Measurements from ENCODE around the gene SCUBE1. TPM values are rescaled to one million over a fixed set of nuclear protein-coding genes. Genes with fewer than 3 reads are reported as not detected.

The SCUBE1 gene
- total RNA-seq, 2 experiments from 2014 or later: not detected

DNA sequence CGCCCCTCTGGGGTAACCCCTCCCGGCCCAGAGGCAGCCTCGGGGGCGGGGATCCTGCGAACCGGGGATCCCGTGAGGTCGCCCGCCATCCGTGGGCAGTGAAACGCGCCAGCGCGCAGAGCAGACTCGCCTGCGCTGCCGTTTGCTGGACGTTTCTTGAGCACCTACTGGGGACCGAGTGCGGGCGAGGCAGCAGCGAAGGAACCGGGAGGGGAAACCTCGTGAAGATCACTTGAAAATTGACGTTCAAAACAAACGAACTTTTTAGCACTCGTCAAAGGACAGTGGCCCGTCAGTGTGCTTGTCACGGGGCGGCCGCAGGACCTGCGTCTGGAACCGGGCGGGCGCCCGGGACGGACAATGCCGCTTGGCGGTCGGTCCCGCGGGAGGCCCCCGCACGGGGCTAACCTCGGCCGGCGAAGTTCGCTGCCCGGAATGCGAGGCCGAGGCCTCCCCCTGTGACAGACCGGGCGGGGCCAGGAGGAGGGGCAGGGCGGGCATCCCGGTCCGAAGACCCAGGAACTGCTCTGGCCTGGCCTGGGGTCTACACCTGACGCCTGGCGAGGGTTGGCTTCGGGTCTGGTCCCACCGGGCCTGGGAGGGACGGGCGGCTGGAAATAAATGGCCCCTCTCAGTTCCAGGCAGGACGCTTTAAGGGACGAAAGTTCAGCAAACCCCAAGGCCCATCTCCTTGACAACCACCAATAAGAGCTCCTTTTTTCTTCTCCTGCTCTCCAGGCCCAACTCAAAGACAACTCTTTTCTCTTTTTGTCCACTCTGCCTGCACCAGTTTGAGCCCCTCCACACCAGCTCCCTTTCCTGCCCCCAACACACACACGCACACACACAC is 723 bp upstream of the SCUBE1 start:
- POLR2A ChIA-PET: no interaction called here

DNA sequence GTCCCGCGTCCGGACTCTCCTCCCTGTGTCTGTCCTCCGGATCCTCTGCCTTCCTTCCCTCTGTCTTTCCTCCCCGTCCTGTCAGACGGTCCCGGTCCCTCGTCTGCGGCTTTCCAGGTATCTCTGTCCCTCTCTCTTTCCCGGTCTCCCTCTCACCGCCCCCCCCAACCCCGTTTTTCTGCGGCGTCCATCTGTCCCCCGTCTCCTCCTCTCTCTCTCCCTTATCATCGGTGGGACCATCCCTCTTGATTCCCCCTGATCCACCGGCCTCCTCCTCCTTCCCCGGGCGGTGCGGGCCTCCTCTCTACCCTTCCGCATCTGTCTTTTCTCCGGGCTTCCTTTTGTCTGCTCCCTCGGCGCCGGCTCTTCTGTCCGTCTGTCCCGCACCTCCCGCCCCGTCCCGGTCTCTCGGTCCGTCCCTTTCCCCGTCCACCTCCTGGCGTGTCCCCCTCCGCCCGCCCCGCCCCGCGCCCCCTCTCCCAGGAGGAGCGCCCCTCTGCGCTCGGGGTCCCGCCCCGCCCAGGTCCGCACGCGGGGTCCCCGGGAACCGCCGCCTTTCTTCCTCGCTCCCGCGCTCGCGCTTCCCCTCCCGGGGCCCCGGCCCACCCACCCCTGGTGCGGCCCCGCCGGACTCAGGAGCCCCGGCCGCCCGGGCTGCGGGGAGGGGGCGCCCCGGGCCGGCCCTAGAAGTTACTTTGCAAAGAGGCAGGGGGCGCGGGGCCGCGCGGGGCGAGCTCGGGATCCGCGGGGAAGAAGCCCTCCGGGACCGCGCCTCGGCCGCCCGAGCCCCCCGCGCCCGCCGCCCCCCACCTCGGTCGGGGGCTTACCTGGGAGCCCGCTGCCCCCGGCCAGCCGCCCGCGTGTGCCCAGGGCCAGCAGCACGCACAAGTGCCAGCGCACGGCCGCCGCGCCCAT is 568 bp downstream of the SCUBE1 start:
- H3K79me2 ChIP-seq (ENCODE audit: insufficient read depth, low read depth, low read length): no peaks in the 10 kb centered on the region
- TF ChIP-seq, protein P1, sequence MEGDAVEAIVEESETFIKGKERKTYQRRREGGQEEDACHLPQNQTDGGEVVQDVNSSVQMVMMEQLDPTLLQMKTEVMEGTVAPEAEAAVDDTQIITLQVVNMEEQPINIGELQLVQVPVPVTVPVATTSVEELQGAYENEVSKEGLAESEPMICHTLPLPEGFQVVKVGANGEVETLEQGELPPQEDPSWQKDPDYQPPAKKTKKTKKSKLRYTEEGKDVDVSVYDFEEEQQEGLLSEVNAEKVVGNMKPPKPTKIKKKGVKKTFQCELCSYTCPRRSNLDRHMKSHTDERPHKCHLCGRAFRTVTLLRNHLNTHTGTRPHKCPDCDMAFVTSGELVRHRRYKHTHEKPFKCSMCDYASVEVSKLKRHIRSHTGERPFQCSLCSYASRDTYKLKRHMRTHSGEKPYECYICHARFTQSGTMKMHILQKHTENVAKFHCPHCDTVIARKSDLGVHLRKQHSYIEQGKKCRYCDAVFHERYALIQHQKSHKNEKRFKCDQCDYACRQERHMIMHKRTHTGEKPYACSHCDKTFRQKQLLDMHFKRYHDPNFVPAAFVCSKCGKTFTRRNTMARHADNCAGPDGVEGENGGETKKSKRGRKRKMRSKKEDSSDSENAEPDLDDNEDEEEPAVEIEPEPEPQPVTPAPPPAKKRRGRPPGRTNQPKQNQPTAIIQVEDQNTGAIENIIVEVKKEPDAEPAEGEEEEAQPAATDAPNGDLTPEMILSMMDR (conservative IDR thresholded peaks at IDR 0.05; ENCODE audit: low read length): no peak
- no peak for TF ChIP-seq EZH2phosphoT487 (IDR thresholded peaks at IDR 0.05; ENCODE audit: borderline replicate concordance, low read depth, low read length)
- H3K4me1 ChIP-seq (ENCODE audit: insufficient read depth, low read length, poor library complexity, severe bottlenecking): no peaks in the 10 kb centered on the region
- intact Hi-C loops (cut with micrococcal nuclease; ENCODE audit: unreplicated experiment): no loop called here
- no peak for DNase-seq (ENCODE audit: low spot score)
- H3K9me3 ChIP-seq (ENCODE audit: low read length): no peaks in the 10 kb centered on the region
- ChIA-PET CTCF (ENCODE audit: unreplicated experiment) (no interaction called here), POLR2A (no interaction called here)
- H2AFZ ChIP-seq (ENCODE audit: low read length): no peak overlapping the region
- H3K4me2 ChIP-seq (ENCODE audit: low read length): no peak overlapping the region
- no peaks in the 10 kb centered on the region for H3K9me2 ChIP-seq (ENCODE audit: insufficient read depth, low read length)
- no peaks in the 10 kb centered on the region for H4K20me1 ChIP-seq (ENCODE audit: insufficient read depth, low read length)
- H3K4me3 ChIP-seq (ENCODE audit: low read depth, low read length, poor library complexity, severe bottlenecking): no peak overlapping the region
- H3K27ac ChIP-seq (ENCODE audit: low read depth, low read length, poor library complexity, severe bottlenecking): no peak overlapping the region
- BruUV-seq (replicated peaks): no TSS peak
- H3K36me3 ChIP-seq (ENCODE audit: insufficient read depth, low read length): no peaks in the 10 kb centered on the region

More for the DNA sequence above, 723 bp upstream of the SCUBE1 start:
- H3K36me3 ChIP-seq (ENCODE audit: insufficient read depth, low read length): no peaks in the 10 kb centered on the region
- CTCF ChIA-PET (ENCODE audit: unreplicated experiment): interaction anchor here (0.6 kb wide), 1 partner anchor 40 kb away, joined by 4 read pairs; no protein-coding TSS in a partner anchor
- BruUV-seq (replicated peaks): no TSS peak
- TF ChIP-seq, protein P1 (conservative IDR thresholded peaks at IDR 0.05; ENCODE audit: low read length): no peak
- TF ChIP-seq EZH2phosphoT487 (IDR thresholded peaks at IDR 0.05; ENCODE audit: borderline replicate concordance, low read depth, low read length): no peak
- no peak overlapping the region for H3K4me3 ChIP-seq (ENCODE audit: low read depth, low read length, poor library complexity, severe bottlenecking)
- H2AFZ ChIP-seq (ENCODE audit: low read length): no peak overlapping the region
- no peak overlapping the region for H3K27ac ChIP-seq (ENCODE audit: low read depth, low read length, poor library complexity, severe bottlenecking)
- no peaks in the 10 kb centered on the region for H3K4me1 ChIP-seq (ENCODE audit: insufficient read depth, low read length, poor library complexity, severe bottlenecking)
- H3K4me2 ChIP-seq (ENCODE audit: low read length): no peak overlapping the region
- no peak for DNase-seq (ENCODE audit: low spot score)
- no peaks in the 10 kb centered on the region for H3K9me2 ChIP-seq (ENCODE audit: insufficient read depth, low read length)
- H3K9me3 ChIP-seq (ENCODE audit: low read length): no peaks in the 10 kb centered on the region
- intact Hi-C loops (cut with micrococcal nuclease; ENCODE audit: unreplicated experiment): no loop called here
- H3K79me2 ChIP-seq (ENCODE audit: insufficient read depth, low read depth, low read length): no peaks in the 10 kb centered on the region
- no peaks in the 10 kb centered on the region for H4K20me1 ChIP-seq (ENCODE audit: insufficient read depth, low read length)
